ENCODE results near the gene RCCD1. TPM values are rescaled to one million over a fixed set of nuclear protein-coding genes. Genes with fewer than 3 reads are reported as not detected.
"Not testable (repeated sequence)": the region's sequence is repeated elsewhere in the genome, so short reads cannot be mapped to it uniquely, and the experiment has no call there.

Gene RCCD1
- total RNA-seq, 1 experiment from 2014 or later, result 28.8 TPM

GRCh38 chr15:90906181-90906849 is 48.4 kb upstream of the RCCD1 start:
- intact Hi-C loops (cut with micrococcal nuclease; ENCODE audit: unreplicated experiment), result loop anchor here (10.0 kb wide), 1 partner anchor 368 kb away; no protein-coding TSS in a partner anchor
- no peak for DNase-seq (ENCODE audit: low spot score)
- peaks cover 10% of the 10 kb centered on the region for H3K4me1 ChIP-seq (ENCODE audit: insufficient read depth, low read length, poor library complexity, severe bottlenecking)
- CTCF ChIA-PET, result no interaction called here
- peaks cover 56% of the 10 kb centered on the region for H3K36me3 ChIP-seq (ENCODE audit: insufficient read depth, low read length, poor library complexity, severe bottlenecking)
- no peaks in the 10 kb centered on the region for H3K27me3 ChIP-seq (replicated peaks; ENCODE audit: insufficient read depth, low read depth, low read length, poor library complexity)
- H3K4me3 ChIP-seq (ENCODE audit: low read depth, low read length, poor library complexity, severe bottlenecking), result no peak overlapping the region
- no TSS peak for BruUV-seq (replicated peaks)
- H3K27ac ChIP-seq (ENCODE audit: low read depth, low read length, poor library complexity, severe bottlenecking), result no peak overlapping the region
- TF ChIP-seq EZH2 (IDR thresholded peaks at IDR 0.05; ENCODE audit: borderline replicate concordance, low read depth, low read length, poor library complexity, severe bottlenecking) (no peak), CTCF (conservative IDR thresholded peaks at IDR 0.05; ENCODE audit: low read depth, low read length) (no peak)
- no peaks in the 10 kb centered on the region for H3K9me3 ChIP-seq (ENCODE audit: low read depth, low read length, poor library complexity, severe bottlenecking)
- POLR2A ChIA-PET (ENCODE audit: low non-redundant PET), result no interaction called here

- BruUV-seq (replicated peaks), result no TSS peak
- DNase-seq (ENCODE audit: low spot score), result no peak
- CTCF ChIA-PET, result no interaction called here
- POLR2A ChIA-PET (ENCODE audit: low non-redundant PET), result no interaction called here
- intact Hi-C loops (cut with micrococcal nuclease; ENCODE audit: unreplicated experiment), result loop anchor here (10.0 kb wide), 1 partner anchor 368 kb away; no protein-coding TSS in a partner anchor
- TF ChIP-seq EZH2 (IDR thresholded peaks at IDR 0.05; ENCODE audit: borderline replicate concordance, low read depth, low read length, poor library complexity, severe bottlenecking) (no peak), CTCF (conservative IDR thresholded peaks at IDR 0.05; ENCODE audit: low read depth, low read length) (no peak)
- Histone ChIP-seq H3K27ac (ENCODE audit: low read depth, low read length, poor library complexity, severe bottlenecking) (no peak overlapping the region), H3K4me3 (ENCODE audit: low read depth, low read length, poor library complexity, severe bottlenecking) (no peak overlapping the region), H3K4me1 (ENCODE audit: insufficient read depth, low read length, poor library complexity, severe bottlenecking) (peaks cover 5% of the 10 kb centered on the region), H3K27me3 (replicated peaks; ENCODE audit: insufficient read depth, low read depth, low read length, poor library complexity) (no peaks in the 10 kb centered on the region), H3K36me3 (ENCODE audit: insufficient read depth, low read length, poor library complexity, severe bottlenecking) (peaks cover 64% of the 10 kb centered on the region), H3K9me3 (ENCODE audit: low read depth, low read length, poor library complexity, severe bottlenecking) (no peaks in the 10 kb centered on the region)
Measured at GRCh38 chr15:90907051-90907660, 47.5 kb upstream of the RCCD1 start.

GRCh38 chr15:90907838-90908507 is 46.7 kb upstream of the RCCD1 start:
- no peak overlapping the region for H3K4me3 ChIP-seq (ENCODE audit: low read depth, low read length, poor library complexity, severe bottlenecking)
- BruUV-seq (replicated peaks), result no TSS peak
- no peak overlapping the region for H3K27ac ChIP-seq (ENCODE audit: low read depth, low read length, poor library complexity, severe bottlenecking)
- peaks cover 72% of the 10 kb centered on the region for H3K36me3 ChIP-seq (ENCODE audit: insufficient read depth, low read length, poor library complexity, severe bottlenecking)
- DNase-seq (ENCODE audit: low spot score), result no peak
- H3K4me1 ChIP-seq (ENCODE audit: insufficient read depth, low read length, poor library complexity, severe bottlenecking), result peaks cover 5% of the 10 kb centered on the region
- no peaks in the 10 kb centered on the region for H3K27me3 ChIP-seq (replicated peaks; ENCODE audit: insufficient read depth, low read depth, low read length, poor library complexity)
- intact Hi-C loops (cut with micrococcal nuclease; ENCODE audit: unreplicated experiment), result loop anchor here (10.0 kb wide), 1 partner anchor 367 kb away; no protein-coding TSS in a partner anchor
- TF ChIP-seq CTCF (conservative IDR thresholded peaks at IDR 0.05; ENCODE audit: low read depth, low read length) (no peak), EZH2 (IDR thresholded peaks at IDR 0.05; ENCODE audit: borderline replicate concordance, low read depth, low read length, poor library complexity, severe bottlenecking) (no peak)
- ChIA-PET POLR2A (ENCODE audit: low non-redundant PET) (no interaction called here), CTCF (no interaction called here)
- no peaks in the 10 kb centered on the region for H3K9me3 ChIP-seq (ENCODE audit: low read depth, low read length, poor library complexity, severe bottlenecking)

GRCh38 chr15:90909449-90909848 is 45.2 kb upstream of the RCCD1 start:
- CTCF ChIA-PET; BruUV-seq (replicated peaks); POLR2A ChIA-PET (ENCODE audit: low non-redundant PET): not testable (repeated sequence)

More at GRCh38 chr15:90909449-90909848, 45.2 kb upstream of the RCCD1 start:
- H3K4me3 ChIP-seq (ENCODE audit: low read depth, low read length, poor library complexity, severe bottlenecking); DNase-seq (ENCODE audit: low spot score); H3K9me3 ChIP-seq (ENCODE audit: low read depth, low read length, poor library complexity, severe bottlenecking); H3K4me1 ChIP-seq (ENCODE audit: insufficient read depth, low read length, poor library complexity, severe bottlenecking); H3K27me3 ChIP-seq (replicated peaks; ENCODE audit: insufficient read depth, low read depth, low read length, poor library complexity); H3K27ac ChIP-seq (ENCODE audit: low read depth, low read length, poor library complexity, severe bottlenecking): not testable (repeated sequence)
- H3K36me3 ChIP-seq (ENCODE audit: insufficient read depth, low read length, poor library complexity, severe bottlenecking), result peaks cover 85% of the 10 kb centered on the region
- intact Hi-C loops (cut with micrococcal nuclease; ENCODE audit: unreplicated experiment), result loop anchor here (10.0 kb wide), 1 partner anchor 365 kb away; no protein-coding TSS in a partner anchor

Measured in A673 (cell line).